ENCODE results near the gene MTMR3. TPM values are rescaled to one million over a fixed set of nuclear protein-coding genes. Genes with fewer than 3 reads are reported as not detected.
"Not testable (repeated sequence)": the region's sequence is repeated elsewhere in the genome, so short reads cannot be mapped to it uniquely, and the experiment has no call there.

Gene MTMR3
- 9.3 and 16.7 TPM in 2 replicates for total RNA-seq (2014; rRNA removed; shearing (Covaris generic))

- DNase-seq (ENCODE audit: low read depth): peak; percentile 77
Measured at GRCh38 chr22:29883045-29883774, at the start of gene MTMR3. Gene MTMR3, plus strand, starts transcription at chr22:29883174. Its CDS starts 87,886 bp downstream, at chr22:29971060.

DNA sequence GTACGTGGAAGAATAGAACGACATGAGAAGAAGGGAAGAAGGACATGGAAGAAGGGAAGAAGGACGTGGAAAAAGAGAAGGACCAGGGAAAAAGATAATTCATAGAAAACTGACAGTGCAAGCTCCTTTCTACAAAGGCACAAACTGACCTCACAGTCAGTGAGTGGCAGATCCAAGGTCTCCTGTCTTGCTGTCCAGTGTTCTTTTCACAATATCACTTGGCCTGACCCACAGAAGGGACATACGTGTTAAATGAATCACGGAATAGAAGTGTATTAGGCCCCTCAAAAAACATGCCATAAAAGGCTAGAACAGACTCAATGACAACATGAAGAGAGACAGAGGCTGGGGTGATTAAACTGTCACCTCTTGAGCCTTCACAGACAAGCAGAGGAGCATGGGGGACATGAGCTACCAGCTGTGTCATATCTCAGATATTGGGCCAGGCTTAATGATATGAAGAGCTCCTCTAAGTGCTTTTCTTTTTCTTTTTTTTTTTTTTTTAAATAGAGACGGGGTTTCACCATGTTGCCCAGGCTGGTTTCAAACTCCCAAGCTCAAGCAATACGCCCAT lies 49.5 kb upstream of the MTMR3 start:
- no peak for DNase-seq (ENCODE audit: low read depth)

- DNase-seq (ENCODE audit: low read depth): no peak
Measured at GRCh38 chr22:29834046-29834445, 48.9 kb upstream of the MTMR3 start.

DNA sequence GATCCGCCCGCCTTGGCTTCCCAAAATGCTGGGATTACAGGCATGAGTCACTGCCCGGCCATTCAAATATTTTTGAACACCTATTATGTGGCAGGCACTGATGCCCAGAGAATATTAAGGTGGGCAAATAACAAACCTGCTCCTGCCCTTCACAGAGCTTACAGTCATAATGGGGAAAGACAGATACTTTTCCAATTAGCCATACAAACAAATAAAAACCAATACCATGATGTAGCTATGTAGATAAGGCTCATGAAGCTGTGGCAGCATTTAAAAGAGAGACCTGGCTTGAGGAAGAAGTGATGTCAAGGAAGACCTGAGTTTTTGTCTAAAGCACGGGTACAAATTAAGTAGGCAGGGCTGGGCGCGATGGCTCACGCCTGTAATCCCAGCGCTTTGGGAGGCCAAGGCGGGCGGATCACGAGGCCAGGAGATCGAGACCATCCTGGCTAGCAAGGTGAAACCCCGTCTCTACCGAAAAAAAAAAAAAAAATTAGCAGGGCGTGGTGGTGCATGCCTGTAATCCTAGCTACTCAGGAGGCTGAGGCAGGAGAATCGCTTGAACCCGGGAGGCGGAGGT lies 46.1 kb upstream of the MTMR3 start:
- not testable (repeated sequence) for DNase-seq (ENCODE audit: low read depth)

DNA sequence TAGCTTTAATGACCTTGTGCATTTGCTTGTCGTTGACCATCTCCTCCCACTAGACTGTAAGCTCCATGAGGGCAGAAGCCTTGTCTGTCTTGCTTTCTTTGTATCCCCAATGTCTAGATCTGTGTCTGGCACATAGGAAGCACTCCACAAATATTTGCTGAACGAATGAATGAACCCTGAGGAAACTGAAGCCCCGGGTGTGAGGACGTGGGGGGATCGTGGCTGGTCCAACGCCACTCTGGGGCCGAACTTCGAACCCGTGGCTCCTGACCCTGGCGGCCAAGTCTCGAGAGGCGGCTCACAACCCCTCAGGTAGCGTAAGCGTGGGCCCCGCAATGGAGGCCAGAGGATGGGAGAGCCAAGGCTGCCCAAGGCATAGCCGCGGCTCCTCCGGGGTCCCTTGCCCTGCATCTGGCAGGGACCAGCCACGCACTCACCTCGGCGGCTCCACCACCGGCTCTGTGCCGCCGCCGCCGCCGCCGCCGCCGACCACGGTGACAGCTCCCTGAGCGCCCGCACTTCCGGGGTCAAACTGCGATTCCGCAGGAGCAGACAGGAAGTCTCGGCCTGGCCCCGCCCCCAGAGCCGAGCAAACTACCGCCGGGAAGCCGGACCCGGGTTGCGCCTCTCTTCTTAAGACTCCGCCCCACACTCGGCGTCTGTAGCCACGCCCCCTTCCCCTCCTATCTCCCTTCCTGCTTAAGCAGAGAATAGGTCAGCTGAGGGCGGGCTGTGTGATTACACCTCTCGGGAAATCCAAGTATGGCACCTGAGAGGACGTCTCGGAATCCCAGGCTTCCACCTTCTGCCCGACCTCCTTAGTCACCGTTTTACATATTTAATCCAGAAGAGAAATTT lies 45.0 kb upstream of the MTMR3 start, which contains the start of gene ASCC2:
TSS of gene ASCC2 (minus strand) at position 534 of the 858 bp plus-strand sequence. CDS start 5,949 bp downstream, outside the sequence.
- DNase-seq (ENCODE audit: low read depth): peak; percentile 95

DNA sequence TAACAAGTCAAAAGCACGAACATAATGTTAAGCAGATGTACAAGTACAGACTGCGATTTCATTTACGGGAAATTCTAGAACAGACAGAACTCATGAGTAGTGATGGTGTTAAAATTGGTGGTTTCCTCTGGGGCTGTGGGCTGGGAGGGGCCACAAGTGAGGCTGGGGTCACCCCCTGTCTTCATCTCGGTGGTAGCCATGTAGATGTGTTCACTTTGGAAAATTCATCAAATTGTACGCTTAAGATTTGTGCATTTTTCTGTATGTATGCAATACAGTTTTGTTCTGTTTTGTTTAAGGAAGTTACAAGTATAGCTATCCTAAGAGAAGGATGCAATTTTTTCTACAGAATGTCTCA lies 44.4 kb upstream of the MTMR3 start:
- no peak for DNase-seq (ENCODE audit: low read depth)

DNA sequence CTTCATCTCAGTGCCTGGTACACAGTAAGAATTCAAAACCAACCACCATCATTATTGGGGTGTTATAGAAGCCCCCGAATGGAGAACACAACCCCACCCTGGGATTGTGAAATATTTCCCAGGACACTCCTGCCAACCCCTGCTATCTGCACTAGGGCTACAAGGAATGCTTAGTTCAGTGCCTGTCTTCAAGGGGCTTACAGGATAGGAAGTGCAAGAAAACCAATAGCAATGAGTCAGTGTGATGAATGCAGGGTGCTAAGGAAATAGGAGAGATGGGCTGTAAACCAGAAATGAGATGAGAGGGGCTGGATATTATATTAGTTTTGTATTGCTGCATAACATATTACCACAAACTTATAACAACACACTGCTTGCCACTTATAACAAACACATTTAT lies 43.9 kb upstream of the MTMR3 start:
- DNase-seq (ENCODE audit: low read depth): no peak

GRCh38 chr22:29840498-29840897 lies 42.5 kb upstream of the MTMR3 start:
- DNase-seq (ENCODE audit: low read depth): peak; percentile 12

- no peak for DNase-seq (ENCODE audit: low read depth)
Measured at GRCh38 chr22:29842172-29842571, 40.8 kb upstream of the MTMR3 start.

GRCh38 chr22:29842740-29843139 lies 40.2 kb upstream of the MTMR3 start:
- DNase-seq (ENCODE audit: low read depth): peak; percentile 90

DNA sequence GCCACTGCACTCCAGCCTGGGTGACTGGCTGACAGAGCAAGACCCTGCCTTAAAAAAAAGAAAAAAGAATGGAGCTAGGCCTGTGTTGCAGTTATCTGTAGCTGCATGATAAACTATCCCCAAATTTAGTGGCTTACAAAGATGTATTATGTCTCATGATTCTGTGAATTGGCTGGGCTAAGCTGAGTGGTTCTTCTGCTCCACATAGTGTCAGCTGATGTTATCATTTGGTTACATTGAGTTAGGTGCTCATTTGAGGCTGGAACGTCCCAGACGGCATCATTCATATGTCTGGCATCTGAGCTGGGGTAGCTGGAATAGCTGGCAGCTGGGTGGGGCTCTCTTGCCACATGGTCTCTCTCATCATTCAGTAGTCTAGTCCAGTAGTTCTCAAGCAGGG lies 36.7 kb upstream of the MTMR3 start:
- no peak for DNase-seq (ENCODE audit: low read depth)

GRCh38 chr22:29848111-29848510 lies 34.9 kb upstream of the MTMR3 start:
- DNase-seq (ENCODE audit: low read depth): no peak

GRCh38 chr22:29854432-29854831 lies 28.5 kb upstream of the MTMR3 start:
- DNase-seq (ENCODE audit: low read depth): no peak

DNA sequence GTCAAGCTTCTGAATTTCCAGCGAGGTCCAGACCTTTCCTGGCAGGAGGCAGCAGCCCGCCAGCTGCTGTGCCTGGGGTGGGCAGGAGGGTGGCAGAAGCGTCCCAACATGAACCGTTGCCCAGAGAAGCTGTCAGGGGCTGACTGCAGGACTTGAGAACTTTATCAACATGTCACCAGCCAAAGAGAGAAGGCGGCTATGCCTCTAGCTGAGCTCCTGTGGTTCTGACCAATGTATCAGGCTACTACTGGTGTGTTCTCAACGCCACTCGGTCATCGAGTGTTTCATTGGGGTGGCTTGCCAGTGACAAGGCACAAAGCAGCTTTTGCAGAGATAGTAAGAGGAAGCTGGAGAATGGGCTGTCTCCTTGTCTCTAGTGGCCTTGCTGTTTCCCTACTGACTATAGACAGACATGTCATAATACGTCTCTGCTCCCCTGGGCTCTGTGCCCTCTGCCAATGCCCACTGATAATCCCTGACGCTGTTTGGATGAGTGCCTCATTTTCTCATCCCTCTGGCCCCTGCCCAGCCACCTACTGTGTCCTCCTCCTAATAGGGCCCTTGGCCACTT lies 27.3 kb upstream of the MTMR3 start:
- no peak for DNase-seq (ENCODE audit: low read depth)

- DNase-seq (ENCODE audit: low read depth): no peak
Measured at GRCh38 chr22:29856496-29856895, 26.5 kb upstream of the MTMR3 start.

DNA sequence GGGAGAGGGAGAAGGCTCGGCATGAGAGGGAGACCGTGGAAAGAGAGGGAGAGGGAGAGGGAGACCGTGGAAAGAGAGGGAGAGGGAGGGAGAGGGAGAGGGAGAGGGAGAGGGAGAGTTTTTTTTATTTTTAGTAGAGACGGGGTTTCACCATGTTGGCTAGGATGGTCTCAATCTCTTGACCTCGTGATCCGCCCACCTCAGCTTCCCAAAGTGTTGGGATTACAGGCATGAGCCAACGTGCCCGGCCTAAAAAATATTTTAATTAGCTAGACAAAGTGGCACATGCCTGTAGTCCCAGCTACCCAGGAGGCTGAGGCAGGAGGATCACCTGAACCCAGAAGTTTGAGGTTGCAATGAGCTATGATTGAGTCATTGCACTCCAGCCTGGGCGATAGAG lies 23.9 kb upstream of the MTMR3 start:
- DNase-seq (ENCODE audit: low read depth): not testable (repeated sequence)

DNA sequence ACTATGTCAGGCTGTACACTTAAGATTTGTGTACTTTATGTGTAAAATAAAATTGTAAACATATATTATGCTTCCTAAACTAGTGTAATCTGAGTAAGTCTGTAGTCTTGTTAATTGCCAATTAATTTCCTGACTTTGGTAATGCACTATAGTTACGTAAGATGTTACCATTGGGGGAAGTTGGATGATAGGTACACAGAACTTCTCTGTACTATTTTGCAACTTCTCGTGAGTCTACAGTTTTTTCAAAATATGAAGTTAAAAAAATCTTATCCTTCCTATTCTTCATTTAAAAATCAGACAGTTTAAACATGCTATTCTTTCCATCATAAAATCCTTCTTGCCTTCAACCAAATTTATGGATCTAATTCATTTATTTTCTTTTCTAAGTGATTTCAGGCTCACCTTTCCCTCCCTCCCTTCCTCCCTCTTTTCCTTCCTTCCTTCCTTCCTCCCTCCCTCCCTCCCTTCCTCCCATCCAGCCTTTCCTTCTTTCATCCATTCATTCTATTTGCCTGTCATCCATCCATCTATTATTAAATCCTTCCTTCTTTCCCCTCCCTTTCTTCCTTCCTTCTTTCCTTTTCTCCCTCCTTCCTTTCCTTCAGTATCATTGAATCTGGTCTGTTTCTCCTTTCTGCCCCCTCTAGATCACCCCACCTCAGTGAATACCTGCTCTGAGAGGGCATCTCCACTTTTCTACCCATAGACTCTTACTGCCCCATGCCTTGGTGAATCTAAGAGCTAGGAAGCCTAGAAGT lies 22.8 kb upstream of the MTMR3 start:
- DNase-seq (ENCODE audit: low read depth): no peak

DNA sequence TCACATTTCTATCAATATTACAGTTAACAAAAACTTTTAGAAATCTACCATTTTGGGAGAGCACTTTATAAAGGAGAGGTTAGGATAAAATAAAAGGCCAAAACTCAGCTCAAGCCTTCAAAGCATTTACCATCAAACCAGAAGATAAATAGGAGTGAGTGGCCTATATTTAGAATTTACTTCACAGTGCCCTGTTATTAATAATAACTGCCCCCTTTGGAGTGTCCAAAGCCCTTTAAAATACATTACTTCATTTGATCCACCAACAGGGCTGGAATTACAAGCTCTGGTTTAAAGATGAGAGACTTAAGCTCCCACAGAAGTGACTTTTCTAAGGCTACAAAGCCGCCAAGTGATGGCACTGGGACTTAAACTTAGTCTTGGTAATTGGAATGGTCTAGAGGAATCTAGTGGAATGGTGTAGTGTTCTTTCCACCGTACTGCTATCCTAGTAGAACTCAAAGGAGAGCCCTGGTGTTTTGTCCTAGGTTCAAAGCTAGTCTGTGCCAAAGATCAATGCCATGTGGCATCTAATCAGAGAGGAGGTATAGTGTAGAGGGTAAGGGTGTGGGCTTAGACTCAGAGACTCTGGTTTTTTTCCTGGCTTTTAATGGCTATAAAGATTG lies 21.2 kb upstream of the MTMR3 start:
- no peak for DNase-seq (ENCODE audit: low read depth)

DNA sequence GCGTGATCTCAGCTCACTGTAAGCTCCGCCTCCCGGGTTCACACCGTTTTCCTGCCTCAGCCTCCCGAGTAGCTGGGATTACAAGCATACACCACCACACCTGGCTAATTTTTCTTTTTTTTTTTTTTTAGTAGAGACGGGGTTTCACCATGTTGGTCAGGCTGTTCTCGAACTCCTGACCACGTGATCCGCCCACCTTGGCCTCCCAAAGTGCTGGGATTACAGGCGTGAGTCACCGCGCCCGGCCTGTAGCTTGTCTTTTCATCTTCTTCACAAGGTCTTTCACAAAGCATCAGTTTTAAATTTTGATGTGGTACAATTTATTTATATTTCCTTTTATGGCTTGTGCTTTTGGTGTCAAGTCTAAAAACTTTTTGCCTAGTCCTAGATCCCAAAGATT lies 17.4 kb upstream of the MTMR3 start:
- DNase-seq (ENCODE audit: low read depth): not testable (repeated sequence)

DNA sequence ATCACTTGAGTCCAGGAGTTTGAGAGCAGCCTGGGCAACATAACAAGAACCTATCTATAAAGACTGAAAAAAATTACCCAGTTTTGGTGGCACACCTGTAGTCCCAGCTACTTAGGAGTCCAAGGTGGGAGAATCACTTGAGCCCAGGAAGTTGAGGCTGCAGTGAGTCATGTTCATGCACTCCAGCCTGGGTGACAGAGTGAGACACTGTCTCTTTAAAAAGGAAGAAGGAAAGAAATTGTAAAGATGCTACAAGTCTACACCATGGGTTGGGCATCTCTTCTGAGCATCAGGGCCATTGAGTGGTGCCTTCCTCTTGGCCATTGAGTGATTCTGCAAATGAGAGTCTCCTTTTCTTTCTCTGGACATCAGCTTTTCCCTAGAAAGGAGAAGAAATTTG lies 15.7 kb upstream of the MTMR3 start:
- peak; percentile 4 for DNase-seq (ENCODE audit: low read depth)

DNA sequence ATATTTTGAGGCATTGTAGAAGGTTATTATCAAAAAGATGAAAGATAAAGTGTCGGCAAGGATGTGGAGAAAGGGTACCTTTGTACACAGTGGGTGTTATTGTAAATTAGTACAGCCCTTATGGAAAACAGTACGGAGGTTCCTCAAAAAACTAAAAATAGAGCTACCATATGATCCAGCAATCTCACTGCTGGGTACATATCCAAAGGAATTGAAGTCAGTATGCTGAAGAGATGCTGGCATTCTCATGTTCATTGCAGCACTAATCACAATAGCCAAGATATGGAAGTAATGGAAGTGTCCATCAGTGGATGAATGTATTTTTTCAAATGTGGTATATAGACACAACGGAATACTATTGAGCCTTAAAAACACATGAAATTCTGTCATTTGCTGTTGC lies 15.1 kb upstream of the MTMR3 start:
- no peak for DNase-seq (ENCODE audit: low read depth)
